Suprapubic skin (tissue), 4 donors: Measurements from ENCODE around the gene GPR22. TPM values are rescaled to one million over a fixed set of nuclear protein-coding genes. Genes with fewer than 3 reads are reported as not detected.

Source experiments
- DNase-seq, 2 donors: peaks; one replicate each; pipeline ENCODE4 v3.0.0-alpha.2; 2019; ENCODE audit warnings: low spot score in 2 of 2
- H3K27ac ChIP-seq: fragments of 200-600 bp; sonication (generic); one replicate; pipeline ENCODE4 v1.5.1; 2019
- H3K27me3 ChIP-seq: fragments of 200-600 bp; sonication (generic); one replicate; pipeline ENCODE4 v1.5.1; 2019
- H3K36me3 ChIP-seq: fragments of 200-600 bp; sonication (generic); one replicate; pipeline ENCODE4 v1.5.1; 2019
- H3K4me1 ChIP-seq: fragments of 200-600 bp; sonication (generic); one replicate; pipeline ENCODE4 v1.5.1; 2019
- H3K4me3 ChIP-seq: fragments of 200-600 bp; sonication (generic); one replicate; pipeline ENCODE4 v1.5.1; 2019; ENCODE audit warnings: mild to moderate bottlenecking
- H3K9me3 ChIP-seq: fragments of 200-600 bp; sonication (generic); one replicate; pipeline ENCODE4 v1.5.1; 2019
- EP300 ChIP-seq: sonication (generic); formaldehyde crosslinking; IDR thresholded peaks from one replicate; pipeline ENCODE4 v1.6.1; 2017; ENCODE audit warnings: antibody characterized with exemption
- POLR2A ChIP-seq, 2 donors: fragments of 450-650 bp; IDR thresholded peaks; one replicate each; pipeline ENCODE4 v1.6.1; 2017; ENCODE audit warnings: antibody characterized with exemption in 2 of 2, mild to moderate bottlenecking in 2 of 2, moderate library complexity in 2 of 2
- POLR2AphosphoS5 ChIP-seq, 3 donors: sonication (generic); formaldehyde crosslinking; IDR thresholded peaks; one replicate each; pipeline ENCODE4 v1.6.1; 2017; ENCODE audit warnings: antibody characterized with exemption in 3 of 3
- WGBS: methylation state at CpG from one replicate; pipeline ENCODE4 v1.1.5; 2018; 5-methylcytosine and 5-hydroxymethylcytosine counted together
- total RNA-seq, 4 donors: library from RNA; depleted of rRNA; stranded (reverse); fragments of >200 nt; gene quantifications; one replicate each; pipeline ENCODE4 v1.1.0, GENCODE V29; 2016
- TF ChIP-seq, protein P1 (sequence below), 2 donors: fragments of 200-600 bp in 1 of 2; fragments of 450-650 bp in 1 of 2; sonication (generic) in 1 of 2; IDR thresholded peaks; one replicate each; pipeline ENCODE4 v1.5.1; 2016 to 2019; ENCODE audit warnings: antibody characterized with exemption in 2 of 2, mild to moderate bottlenecking in 1 of 2, moderate library complexity in 1 of 2

GPR22 gene
- total RNA-seq, 4 donors from 2014 or later = not detected

GRCh38 chr7:107435749-107436148 lies 34.1 kb upstream of the GPR22 start:
- no peaks in the 10 kb centered on the region for H3K4me1 ChIP-seq
- H3K36me3 ChIP-seq = no peaks in the 10 kb centered on the region
- no peak overlapping the region for H3K4me3 ChIP-seq
- whole genome bisulfite sequencing = 96% methylated on average over 1 of the region's 1 CpG
- DNase-seq = no peak
- peaks cover 6% of the 10 kb centered on the region for H3K9me3 ChIP-seq
- H3K27ac ChIP-seq = no peak overlapping the region
- no peak for TF ChIP-seq POLR2A (IDR thresholded peaks at IDR 0.05)
- TF ChIP-seq, protein P1, sequence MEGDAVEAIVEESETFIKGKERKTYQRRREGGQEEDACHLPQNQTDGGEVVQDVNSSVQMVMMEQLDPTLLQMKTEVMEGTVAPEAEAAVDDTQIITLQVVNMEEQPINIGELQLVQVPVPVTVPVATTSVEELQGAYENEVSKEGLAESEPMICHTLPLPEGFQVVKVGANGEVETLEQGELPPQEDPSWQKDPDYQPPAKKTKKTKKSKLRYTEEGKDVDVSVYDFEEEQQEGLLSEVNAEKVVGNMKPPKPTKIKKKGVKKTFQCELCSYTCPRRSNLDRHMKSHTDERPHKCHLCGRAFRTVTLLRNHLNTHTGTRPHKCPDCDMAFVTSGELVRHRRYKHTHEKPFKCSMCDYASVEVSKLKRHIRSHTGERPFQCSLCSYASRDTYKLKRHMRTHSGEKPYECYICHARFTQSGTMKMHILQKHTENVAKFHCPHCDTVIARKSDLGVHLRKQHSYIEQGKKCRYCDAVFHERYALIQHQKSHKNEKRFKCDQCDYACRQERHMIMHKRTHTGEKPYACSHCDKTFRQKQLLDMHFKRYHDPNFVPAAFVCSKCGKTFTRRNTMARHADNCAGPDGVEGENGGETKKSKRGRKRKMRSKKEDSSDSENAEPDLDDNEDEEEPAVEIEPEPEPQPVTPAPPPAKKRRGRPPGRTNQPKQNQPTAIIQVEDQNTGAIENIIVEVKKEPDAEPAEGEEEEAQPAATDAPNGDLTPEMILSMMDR (IDR thresholded peaks at IDR 0.05) = no peak
- no peak for TF ChIP-seq EP300
- TF ChIP-seq POLR2AphosphoS5 (IDR thresholded peaks at IDR 0.05) = no peak
- H3K27me3 ChIP-seq = no peaks in the 10 kb centered on the region

- Histone ChIP-seq H3K9me3 (no peaks in the 10 kb centered on the region), H3K4me1 (no peaks in the 10 kb centered on the region), H3K36me3 (no peaks in the 10 kb centered on the region), H3K4me3 (no peak overlapping the region), H3K27me3 (no peaks in the 10 kb centered on the region), H3K27ac (no peak overlapping the region)
- 93% methylated on average over 5 of the region's 5 CpGs for WGBS
- TF ChIP-seq POLR2A (IDR thresholded peaks at IDR 0.05) = no peak
- TF ChIP-seq POLR2AphosphoS5 (IDR thresholded peaks at IDR 0.05) = no peak
- TF ChIP-seq, protein P1 (IDR thresholded peaks at IDR 0.05) = no peak
- no peak for TF ChIP-seq EP300
- no peak for DNase-seq
Observed at GRCh38 chr7:107439025-107439424, 30.8 kb upstream of the GPR22 start.

DNA sequence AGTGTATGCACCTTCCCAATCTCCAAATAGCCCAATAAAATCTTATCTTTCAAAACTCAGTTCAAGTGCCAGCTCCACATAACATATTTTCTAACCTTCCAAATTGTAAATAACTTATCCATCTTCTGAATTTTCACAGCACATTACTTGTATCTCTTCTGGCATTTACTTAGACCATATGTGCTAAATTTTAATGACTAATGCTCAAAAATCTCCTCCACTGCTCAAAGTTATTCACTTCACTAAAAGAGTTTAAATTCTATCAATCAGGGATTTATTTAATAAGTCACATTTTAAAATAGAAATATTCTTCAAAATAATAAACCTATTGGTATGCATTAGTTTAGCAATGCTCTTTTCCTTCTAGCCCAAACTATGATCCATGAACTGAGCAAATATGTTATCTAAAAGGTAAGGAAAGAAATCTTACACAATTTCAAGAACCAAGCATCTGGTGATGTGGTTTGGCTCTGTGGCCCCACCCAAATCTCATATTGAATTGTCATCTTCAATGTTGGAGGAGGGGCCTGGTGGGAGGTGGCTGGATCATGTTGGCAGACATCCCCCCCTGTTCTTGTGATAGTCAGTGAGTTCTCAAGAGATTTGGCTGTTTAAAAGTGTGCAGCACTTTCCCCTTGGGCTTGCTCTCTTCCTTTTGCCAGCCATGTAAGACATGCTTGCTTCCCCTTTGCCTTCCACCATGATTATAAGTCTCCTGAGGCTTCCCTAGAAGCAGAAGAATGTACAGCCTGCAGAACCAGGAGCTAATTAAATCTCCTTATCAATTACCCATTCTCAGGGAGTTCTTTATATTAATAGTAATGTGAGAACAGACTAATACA lies 28.1 kb upstream of the GPR22 start:
- no peaks in the 10 kb centered on the region for H3K4me1 ChIP-seq
- H3K9me3 ChIP-seq = no peaks in the 10 kb centered on the region
- TF ChIP-seq, protein P1 (IDR thresholded peaks at IDR 0.05) = no peak
- TF ChIP-seq POLR2A (IDR thresholded peaks at IDR 0.05) = no peak
- no peak for TF ChIP-seq EP300
- TF ChIP-seq POLR2AphosphoS5 (IDR thresholded peaks at IDR 0.05) = no peak
- H3K27ac ChIP-seq = no peak overlapping the region
- no peaks in the 10 kb centered on the region for H3K36me3 ChIP-seq
- H3K27me3 ChIP-seq = no peaks in the 10 kb centered on the region
- no peak overlapping the region for H3K4me3 ChIP-seq
- DNase-seq = no peak

DNA sequence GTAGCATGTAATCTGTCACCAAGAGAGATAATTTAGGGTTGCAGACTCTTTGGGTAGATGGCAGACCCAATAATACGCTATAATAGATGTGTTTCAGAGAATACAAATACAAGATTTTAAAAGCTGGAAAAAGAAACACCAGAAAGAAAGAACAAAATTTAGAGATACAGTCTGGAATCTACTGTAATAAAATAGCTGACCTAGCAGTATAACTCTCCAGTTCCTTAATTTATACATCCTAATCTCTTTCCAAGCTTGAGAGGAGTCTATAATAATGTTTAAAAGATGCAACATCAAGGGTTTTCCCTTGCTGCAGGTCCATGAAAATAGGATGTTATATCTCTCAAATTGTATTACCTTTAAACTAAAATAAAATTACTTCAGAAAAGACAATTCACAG lies 27.2 kb upstream of the GPR22 start:
- Histone ChIP-seq H3K9me3 (no peaks in the 10 kb centered on the region), H3K27ac (no peak overlapping the region), H3K36me3 (no peaks in the 10 kb centered on the region), H3K27me3 (no peaks in the 10 kb centered on the region), H3K4me1 (no peaks in the 10 kb centered on the region), H3K4me3 (no peak overlapping the region)
- no peak for DNase-seq
- 100% methylated on average over 1 of the region's 1 CpG for WGBS
- TF ChIP-seq EP300 (no peak), POLR2A (IDR thresholded peaks at IDR 0.05) (no peak)
- TF ChIP-seq, protein P1 (IDR thresholded peaks at IDR 0.05) = no peak

- H3K9me3 ChIP-seq = no peaks in the 10 kb centered on the region
- WGBS = 93% methylated on average over 1 of the region's 1 CpG
Observed at GRCh38 chr7:107446531-107446930, 23.3 kb upstream of the GPR22 start.

More at GRCh38 chr7:107446531-107446930, 23.3 kb upstream of the GPR22 start:
- DNase-seq = no peak
- Histone ChIP-seq H3K27ac (no peak overlapping the region), H3K27me3 (no peaks in the 10 kb centered on the region), H3K36me3 (peaks cover 7% of the 10 kb centered on the region), H3K4me3 (no peak overlapping the region), H3K4me1 (no peaks in the 10 kb centered on the region)
- TF ChIP-seq POLR2A (IDR thresholded peaks at IDR 0.05) (no peak), EP300 (no peak), POLR2AphosphoS5 (IDR thresholded peaks at IDR 0.05) (no peak)
- TF ChIP-seq, protein P1 (IDR thresholded peaks at IDR 0.05) = no peak
